NT2/D1 (cell line): Measurements from ENCODE around the gene LRRC8C.
A peak's percentile ranks its signal among the peaks of the same experiment; 100 is the strongest.

Source experiments
- DNase-seq: peaks from one replicate; pipeline ENCODE4 v3.0.0-alpha.2; 2011; ENCODE audit warnings: low read depth, low spot score
- H3K27me3 ChIP-seq: 2 replicates; pipeline ENCODE4 v1.6.0; 2011; ENCODE audit warnings: mild to moderate bottlenecking; ENCODE audit not compliant: insufficient read length, insufficient read depth
- H3K36me3 ChIP-seq: 2 replicates; pipeline ENCODE4 v1.6.1; 2011; ENCODE audit warnings: mild to moderate bottlenecking, low read length, mixed read lengths; ENCODE audit not compliant: insufficient read depth, insufficient read length
- H3K4me1 ChIP-seq: 2 replicates; pipeline ENCODE4 v1.5.1; 2011; ENCODE audit not compliant: insufficient read depth, insufficient read length
- H3K4me3 ChIP-seq: 2 replicates; pipeline ENCODE4 v1.5.1; 2011; ENCODE audit warnings: low read depth; ENCODE audit not compliant: insufficient read length
- H3K9ac ChIP-seq: 2 replicates; pipeline ENCODE4 v1.6.0; 2011; ENCODE audit warnings: low read depth; ENCODE audit not compliant: insufficient read length
- H3K9me3 ChIP-seq: 2 replicates; pipeline ENCODE4 v1.5.1; 2011; ENCODE audit warnings: mild to moderate bottlenecking, low read length; ENCODE audit not compliant: insufficient read depth
- SUZ12 ChIP-seq: IDR thresholded peaks from 2 replicates; pipeline ENCODE4 v1.6.1; 2011; ENCODE audit not compliant: insufficient read length, insufficient read depth; ENCODE audit errors: extremely low read depth
- YY1 ChIP-seq: IDR thresholded peaks from 2 replicates; pipeline ENCODE4 v1.6.1; 2011; ENCODE audit not compliant: insufficient read length, insufficient read depth
- ZNF274 ChIP-seq: IDR thresholded peaks from 2 replicates; pipeline ENCODE4 v1.6.1; 2011; ENCODE audit warnings: mild to moderate bottlenecking, low read depth, low read length

Gene LRRC8C

DNA sequence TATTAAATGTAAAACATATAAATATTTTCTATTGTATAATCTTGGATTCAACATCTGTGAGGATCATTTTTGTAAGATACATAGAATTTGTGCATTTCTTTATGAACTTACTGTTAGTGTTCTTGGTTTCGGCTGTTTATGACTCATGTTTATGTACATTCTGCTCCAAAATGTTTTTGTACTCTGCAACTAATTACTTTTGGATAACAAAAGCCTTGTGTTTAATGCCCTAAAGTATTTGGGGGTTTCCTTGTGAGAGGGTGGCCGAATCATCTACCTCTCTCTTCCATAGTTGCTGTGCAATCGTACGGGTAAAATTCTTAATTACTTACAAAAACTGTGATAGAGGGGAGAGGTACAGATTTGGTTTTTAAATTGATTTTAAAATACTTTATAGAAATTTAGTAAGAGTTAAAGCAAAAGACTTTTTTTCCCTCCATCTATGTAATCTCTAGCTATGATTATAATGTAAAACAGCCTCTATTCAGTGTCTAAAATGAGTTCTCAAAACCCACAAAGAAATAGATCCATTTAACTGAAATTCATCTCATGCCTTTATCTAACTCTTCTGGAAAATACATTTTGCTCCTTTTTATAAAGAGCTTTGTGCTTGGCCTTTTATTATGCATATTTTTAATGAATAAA is 38.7 kb upstream of the LRRC8C start:
- Histone ChIP-seq H3K27me3 (no peaks in the 10 kb centered on the region), H3K4me3 (no peak overlapping the region), H3K36me3 (no peaks in the 10 kb centered on the region), H3K9me3 (no peaks in the 10 kb centered on the region), H3K9ac (no peak overlapping the region), H3K4me1 (no peaks in the 10 kb centered on the region)
- DNase-seq, result no peak
- TF ChIP-seq SUZ12, result no peak
- TF ChIP-seq ZNF274, result no peak
- TF ChIP-seq YY1, result no peak

DNA sequence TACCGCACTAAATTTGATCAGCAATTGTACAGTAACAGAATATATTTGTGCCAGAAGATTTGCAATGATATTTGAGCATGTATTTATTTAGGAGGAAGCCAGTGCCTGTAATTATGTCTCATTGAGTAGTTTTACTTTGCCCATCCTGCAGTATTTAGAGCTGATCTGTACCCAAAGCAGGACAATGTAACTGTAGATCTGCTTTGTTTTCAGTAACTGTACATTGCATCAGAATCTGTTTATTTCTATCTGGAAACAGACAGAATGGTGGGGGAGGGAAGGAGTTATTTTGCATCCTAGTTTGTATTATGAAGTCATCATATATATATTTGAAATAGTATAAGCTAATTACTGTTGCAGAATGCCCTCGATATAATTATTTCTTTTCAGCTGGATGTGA is 36.2 kb upstream of the LRRC8C start:
- Histone ChIP-seq H3K36me3 (no peaks in the 10 kb centered on the region), H3K9ac (no peak overlapping the region), H3K4me3 (no peak overlapping the region), H3K27me3 (no peaks in the 10 kb centered on the region), H3K9me3 (no peaks in the 10 kb centered on the region), H3K4me1 (no peaks in the 10 kb centered on the region)
- DNase-seq, result no peak
- TF ChIP-seq YY1 (no peak), ZNF274 (no peak), SUZ12 (no peak)

DNA sequence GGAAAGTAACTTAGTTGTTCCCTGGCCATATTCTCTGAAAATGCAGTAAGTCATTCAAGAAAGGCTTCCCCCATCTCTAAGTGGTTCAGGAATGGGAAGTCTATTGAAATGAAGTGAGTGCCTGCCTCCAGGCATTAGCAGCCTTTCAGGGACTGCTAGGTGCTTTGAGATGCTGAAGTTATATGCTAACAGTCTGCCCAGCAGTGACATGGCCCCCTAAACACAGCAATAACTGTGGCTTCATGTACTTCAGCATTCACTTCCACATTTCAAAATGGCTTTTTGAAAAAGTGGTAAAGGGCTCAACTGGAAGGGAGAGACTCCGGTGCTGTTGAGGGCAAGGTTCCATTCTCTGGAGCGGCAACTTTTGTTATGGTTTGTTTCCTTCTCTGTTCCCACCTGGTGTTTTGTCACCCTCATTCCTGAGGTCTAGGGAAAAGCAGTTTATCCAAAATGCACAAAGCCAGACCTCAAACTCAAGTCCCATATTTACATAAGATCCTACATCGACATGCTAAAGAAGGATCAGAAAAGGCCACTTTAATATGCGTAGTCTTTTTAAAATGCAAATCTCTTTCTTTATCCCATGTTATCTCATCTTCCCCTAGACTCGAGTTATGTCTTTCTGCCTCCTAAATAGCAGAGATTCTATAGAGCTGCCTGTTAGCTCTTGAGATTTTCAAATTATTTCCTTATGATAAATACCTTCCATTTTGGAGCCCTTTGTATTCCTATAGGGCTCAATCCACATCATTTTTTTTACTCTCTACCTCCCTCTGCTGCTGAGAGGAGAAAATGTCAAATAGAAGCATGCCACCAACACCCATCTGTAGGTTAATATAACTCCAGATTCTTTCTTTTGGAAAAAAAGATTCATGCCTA is 34.2 kb upstream of the LRRC8C start:
- peak; percentile 38 for DNase-seq
- Histone ChIP-seq H3K36me3 (no peaks in the 10 kb centered on the region), H3K27me3 (no peaks in the 10 kb centered on the region), H3K4me3 (no peak overlapping the region), H3K9ac (no peak overlapping the region), H3K9me3 (no peaks in the 10 kb centered on the region), H3K4me1 (no peaks in the 10 kb centered on the region)
- TF ChIP-seq YY1, result no peak
- no peak for TF ChIP-seq ZNF274
- no peak for TF ChIP-seq SUZ12

DNA sequence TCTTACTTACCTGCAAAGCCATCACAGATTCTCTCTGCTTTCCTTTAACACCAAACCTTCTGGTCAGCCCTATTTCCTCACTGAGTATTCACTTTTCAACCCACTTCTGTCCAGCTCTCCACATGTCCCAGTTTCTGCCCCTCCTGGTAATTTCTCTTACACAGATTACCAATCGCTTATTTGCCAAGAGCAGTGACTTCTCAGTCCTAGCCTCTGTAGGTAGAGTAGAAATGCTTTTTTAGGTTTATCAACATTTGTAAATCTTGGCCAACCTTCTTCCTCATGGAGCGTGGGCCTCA is 33.6 kb upstream of the LRRC8C start:
- Histone ChIP-seq H3K4me3 (no peak overlapping the region), H3K9ac (no peak overlapping the region), H3K4me1 (no peaks in the 10 kb centered on the region), H3K27me3 (no peaks in the 10 kb centered on the region), H3K9me3 (no peaks in the 10 kb centered on the region), H3K36me3 (no peaks in the 10 kb centered on the region)
- no peak for DNase-seq
- TF ChIP-seq SUZ12 (no peak), YY1 (no peak), ZNF274 (no peak)

DNA sequence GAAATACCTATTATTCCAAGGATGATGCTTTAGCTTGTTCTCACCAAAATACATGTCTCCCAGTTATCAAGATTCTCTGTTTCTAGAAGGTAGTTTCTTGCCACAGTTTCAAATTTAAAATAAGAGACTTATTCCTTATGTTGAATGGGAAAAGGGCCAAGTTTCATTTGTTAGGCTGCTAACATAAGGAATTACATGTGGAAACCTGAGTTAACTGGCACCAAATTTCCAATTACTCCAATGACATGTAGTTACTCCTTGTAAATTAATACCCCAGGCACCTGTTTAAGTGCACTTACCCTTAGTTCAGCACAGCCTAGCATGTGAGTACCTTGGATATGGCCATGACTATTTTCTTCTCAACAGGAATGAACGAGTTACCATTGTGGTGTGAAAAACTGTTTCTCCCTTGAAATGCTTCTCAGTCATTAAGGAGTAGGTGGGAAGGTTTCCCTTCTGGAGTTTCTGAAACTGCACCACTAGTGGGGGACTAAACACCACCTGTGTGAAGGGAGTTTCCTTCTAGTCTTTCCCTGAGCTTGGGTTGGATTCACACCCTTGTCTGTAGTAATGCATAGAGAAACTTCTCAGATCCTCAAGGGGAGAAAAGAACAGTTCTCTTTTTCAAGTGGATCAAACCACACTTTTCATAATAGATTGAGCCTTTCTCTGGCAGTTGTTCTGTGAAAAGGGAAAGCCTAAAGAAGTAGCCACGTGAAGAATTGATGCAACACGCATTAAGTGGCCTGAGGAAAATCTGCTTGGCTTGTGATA is 32.3 kb upstream of the LRRC8C start:
- no peak overlapping the region for H3K9ac ChIP-seq
- no peaks in the 10 kb centered on the region for H3K27me3 ChIP-seq
- DNase-seq, result no peak
- no peaks in the 10 kb centered on the region for H3K36me3 ChIP-seq
- no peaks in the 10 kb centered on the region for H3K9me3 ChIP-seq
- TF ChIP-seq ZNF274 (no peak), SUZ12 (no peak), YY1 (no peak)
- no peaks in the 10 kb centered on the region for H3K4me1 ChIP-seq
- H3K4me3 ChIP-seq, result no peak overlapping the region

DNA sequence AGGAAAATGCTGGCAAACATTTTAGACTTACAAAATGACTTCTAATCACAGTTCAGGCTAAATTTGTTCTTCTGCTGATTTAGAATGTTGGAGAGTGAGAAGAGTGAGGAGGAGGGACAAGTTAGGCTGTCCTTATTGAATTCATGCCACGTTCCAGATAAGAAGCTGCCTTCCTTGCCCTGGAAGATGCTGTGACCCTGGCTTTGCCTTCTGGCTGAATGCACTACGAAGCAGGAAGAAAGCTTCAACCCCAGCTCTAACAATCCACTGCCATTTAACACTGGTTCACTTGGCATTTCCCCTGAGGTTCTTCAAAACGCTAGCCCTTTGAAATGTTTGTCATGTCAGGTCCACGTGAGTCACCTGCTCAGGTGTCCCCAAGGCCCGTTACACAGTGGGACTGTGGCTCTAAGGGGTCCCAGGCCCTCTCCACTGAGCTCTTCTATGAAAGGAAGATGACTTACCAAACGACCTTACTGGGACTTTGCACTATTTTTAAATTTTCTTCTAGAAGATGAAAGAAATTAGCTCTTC is 30.0 kb upstream of the LRRC8C start:
- TF ChIP-seq YY1 (no peak), ZNF274 (no peak), SUZ12 (no peak)
- Histone ChIP-seq H3K36me3 (no peaks in the 10 kb centered on the region), H3K9ac (no peak overlapping the region), H3K27me3 (no peaks in the 10 kb centered on the region), H3K4me3 (no peak overlapping the region), H3K4me1 (no peaks in the 10 kb centered on the region), H3K9me3 (no peaks in the 10 kb centered on the region)
- DNase-seq, result no peak
